T1000 (cell line): ENCODE data around the gene FOXQ1.

Experiments used
- DNase-seq: peaks from one replicate; lab custom pipeline; 2025; ENCODE audit warnings: mixed read lengths; lab: John Stamatoyannopoulos, UW

FOXQ1 gene

DNA sequence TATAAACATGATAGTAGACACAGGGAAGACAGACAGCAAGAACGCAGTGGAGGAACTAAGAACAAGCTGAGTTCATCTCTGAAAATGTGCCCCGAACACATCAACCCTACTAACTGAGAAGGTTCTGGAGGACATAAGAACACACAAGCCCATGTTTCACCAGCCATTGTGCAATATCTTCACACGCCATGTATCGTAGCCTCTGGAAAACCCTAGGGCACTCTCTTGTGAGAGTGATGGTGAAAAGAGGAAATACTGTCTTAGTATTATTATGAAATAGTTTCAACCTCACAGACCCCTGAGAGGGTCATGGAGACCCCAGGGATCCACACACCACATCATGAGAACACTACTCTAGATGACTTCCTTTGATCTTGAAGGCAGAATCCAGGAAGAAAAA, 51.4 kb downstream of the FOXQ1 start:
- DNase-seq: no peak

DNA sequence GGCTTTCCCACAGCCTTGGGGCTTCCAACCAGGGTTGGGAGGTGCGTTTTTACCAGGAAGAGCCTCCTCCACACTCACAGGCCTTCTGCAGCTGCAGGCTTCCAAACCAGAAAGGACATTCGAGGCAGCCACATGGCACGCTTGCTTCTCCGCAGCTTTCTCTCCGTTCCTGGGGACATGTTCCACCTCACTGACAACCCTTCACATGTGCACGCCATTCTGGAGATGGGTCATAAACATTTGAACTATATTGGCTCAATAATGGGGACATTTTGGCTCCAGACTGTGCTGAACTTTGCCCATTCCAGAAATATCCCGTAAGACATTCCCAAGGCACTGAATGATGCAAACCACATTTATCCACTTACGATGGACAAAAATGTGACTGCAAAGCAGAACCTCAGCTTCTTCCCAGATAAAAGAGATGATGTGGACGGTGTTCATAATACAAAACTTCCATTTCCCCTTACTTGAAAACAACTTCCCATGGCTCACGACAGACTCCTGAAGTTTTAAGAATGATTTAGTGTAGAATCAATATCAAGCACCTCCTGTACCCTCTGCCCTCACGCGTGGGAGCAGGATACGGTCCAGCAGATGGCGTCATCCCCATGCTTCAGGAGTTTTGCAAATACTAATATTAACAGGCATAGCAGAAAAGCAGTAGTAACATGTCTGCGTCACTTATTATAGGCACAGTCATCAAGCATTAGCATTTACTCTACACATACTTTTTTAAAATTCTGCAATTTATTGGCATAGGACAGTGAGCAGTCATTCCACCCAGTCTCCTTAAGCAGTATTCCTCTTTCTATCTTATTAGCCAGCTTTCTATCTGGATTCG, 52.1 kb downstream of the FOXQ1 start:
- DNase-seq: no peak
